Subcutaneous abdominal adipose tissue (tissue), 5 donors: ENCODE data around the gene PPFIA2.

Experiments
- H3K27ac ChIP-seq: one replicate; pipeline ENCODE4 v1.7.0; 2013; ENCODE audit warnings: low read depth, mild to moderate bottlenecking, inconsistent platforms, low read length, moderate library complexity
- H3K27me3 ChIP-seq, 5 donors: one replicate each; pipeline ENCODE4 v1.7.0; 2013; ENCODE audit warnings: low read length in 5 of 5, inconsistent platforms in 1 of 5; ENCODE audit not compliant: control insufficient read depth in 5 of 5, insufficient read depth in 4 of 5
- H3K36me3 ChIP-seq, 5 donors: one replicate each; pipeline ENCODE4 v1.7.0; 2013; ENCODE audit warnings: low read length in 5 of 5; ENCODE audit not compliant: control insufficient read depth in 5 of 5, insufficient read depth in 5 of 5
- H3K4me1 ChIP-seq, 5 donors: one replicate each; pipeline ENCODE4 v1.7.0; 2013; ENCODE audit warnings: low read length in 5 of 5, mild to moderate bottlenecking in 3 of 5, moderate library complexity in 1 of 5; ENCODE audit not compliant: control insufficient read depth in 5 of 5, insufficient read depth in 5 of 5
- H3K4me3 ChIP-seq, 5 donors: one replicate each; pipeline ENCODE4 v1.7.0; 2013; ENCODE audit warnings: low read length in 5 of 5, low read depth in 1 of 5
- H3K9ac ChIP-seq, 5 donors: one replicate each; pipeline ENCODE4 v1.7.0; 2013; ENCODE audit warnings: low read length in 5 of 5, mild to moderate bottlenecking in 4 of 5, moderate library complexity in 3 of 5
- H3K9me3 ChIP-seq, 5 donors: one replicate each; pipeline ENCODE4 v1.7.0; 2013; ENCODE audit warnings: low read length in 5 of 5; ENCODE audit not compliant: control insufficient read depth in 5 of 5
- donor health status: healthy.
- donor health status: healthy.
- donor health status: healthy.
- donor health status: healthy.
- donor health status: healthy.

Gene PPFIA2

GRCh38 chr12:81339071-81339470 is 420.1 kb downstream of the PPFIA2 start:
- H3K4me3 ChIP-seq: no peak overlapping the region
- no peaks in the 10 kb centered on the region for H3K9me3 ChIP-seq
- no peak overlapping the region for H3K27ac ChIP-seq
- H3K4me1 ChIP-seq: no peaks in the 10 kb centered on the region
- no peaks in the 10 kb centered on the region for H3K36me3 ChIP-seq
- no peak overlapping the region for H3K9ac ChIP-seq
- H3K27me3 ChIP-seq: no peaks in the 10 kb centered on the region

DNA sequence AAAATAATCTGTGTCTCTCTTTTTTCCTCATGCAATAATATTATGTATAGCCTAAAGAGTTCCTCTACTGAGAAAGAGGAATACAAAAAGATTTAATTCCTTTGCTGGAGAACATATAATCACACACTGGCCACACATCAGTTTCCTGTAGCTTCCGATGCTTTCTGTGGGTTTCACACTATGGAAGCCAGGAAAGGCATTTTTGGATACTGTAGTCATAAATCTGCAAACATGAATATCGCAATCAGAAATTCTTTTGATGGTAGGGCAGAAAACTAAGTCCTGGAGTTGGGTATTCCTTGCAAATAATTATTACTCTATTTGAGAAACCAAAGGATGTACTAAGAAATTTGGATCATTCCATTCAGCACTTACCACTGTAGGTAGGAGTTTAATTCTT is 421.3 kb downstream of the PPFIA2 start:
- no peaks in the 10 kb centered on the region for H3K4me1 ChIP-seq
- H3K9me3 ChIP-seq: no peaks in the 10 kb centered on the region
- H3K9ac ChIP-seq: no peak overlapping the region
- no peaks in the 10 kb centered on the region for H3K27me3 ChIP-seq
- H3K36me3 ChIP-seq: no peaks in the 10 kb centered on the region
- H3K4me3 ChIP-seq: no peak overlapping the region
- no peak overlapping the region for H3K27ac ChIP-seq

GRCh38 chr12:81333812-81334211 is 425.3 kb downstream of the PPFIA2 start:
- Histone ChIP-seq H3K27ac (no peak overlapping the region), H3K4me3 (no peak overlapping the region), H3K9ac (no peak overlapping the region), H3K4me1 (no peaks in the 10 kb centered on the region), H3K9me3 (no peaks in the 10 kb centered on the region), H3K36me3 (no peaks in the 10 kb centered on the region), H3K27me3 (no peaks in the 10 kb centered on the region)

DNA sequence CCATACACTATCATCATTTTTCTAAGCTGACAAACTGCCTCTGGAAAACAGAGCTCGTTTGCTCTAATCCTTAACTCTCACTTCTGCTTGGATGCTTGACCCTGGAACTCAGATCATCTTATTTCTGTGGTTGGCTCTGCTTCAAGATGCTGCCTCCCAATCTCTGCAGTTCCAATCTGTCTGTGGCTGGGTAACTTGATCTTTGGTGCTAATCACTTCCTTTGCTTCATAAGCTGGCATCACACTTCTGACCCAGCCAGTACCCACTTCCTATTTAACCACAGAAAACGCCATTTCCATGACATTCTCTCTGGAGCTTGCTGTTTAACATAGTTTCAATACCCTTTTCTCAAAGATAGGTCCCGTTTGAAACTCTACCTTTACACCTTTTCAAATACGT is 427.1 kb downstream of the PPFIA2 start:
- H3K9ac ChIP-seq: no peak overlapping the region
- H3K9me3 ChIP-seq: no peaks in the 10 kb centered on the region
- no peak overlapping the region for H3K4me3 ChIP-seq
- no peak overlapping the region for H3K27ac ChIP-seq
- no peaks in the 10 kb centered on the region for H3K4me1 ChIP-seq
- no peaks in the 10 kb centered on the region for H3K36me3 ChIP-seq
- no peaks in the 10 kb centered on the region for H3K27me3 ChIP-seq

GRCh38 chr12:81330480-81330879 is 428.7 kb downstream of the PPFIA2 start:
- Histone ChIP-seq H3K27me3 (no peaks in the 10 kb centered on the region), H3K27ac (no peak overlapping the region), H3K36me3 (no peaks in the 10 kb centered on the region), H3K9me3 (no peaks in the 10 kb centered on the region), H3K9ac (no peak overlapping the region), H3K4me3 (no peak overlapping the region), H3K4me1 (no peaks in the 10 kb centered on the region)

DNA sequence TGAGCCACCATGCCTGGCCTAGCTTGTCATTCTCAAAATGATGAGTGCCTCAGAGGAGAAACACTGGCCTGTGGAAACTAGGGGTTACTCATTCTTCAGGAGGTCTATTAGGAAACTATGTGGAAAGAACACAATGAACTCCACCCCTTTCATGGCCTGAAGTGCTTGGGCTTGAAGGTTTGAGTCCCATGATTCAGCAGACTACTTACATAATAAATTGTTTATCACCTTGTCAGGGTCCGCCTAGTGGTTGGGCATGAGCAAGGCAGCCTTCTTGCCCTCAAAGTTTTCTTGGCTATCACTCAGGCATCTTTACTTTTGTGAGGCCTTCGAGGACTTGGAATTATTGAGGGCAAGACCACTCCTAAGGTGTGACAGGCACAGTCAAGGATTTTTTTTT is 430.1 kb downstream of the PPFIA2 start:
- Histone ChIP-seq H3K4me3 (no peak overlapping the region), H3K9ac (no peak overlapping the region), H3K27me3 (no peaks in the 10 kb centered on the region), H3K27ac (no peak overlapping the region), H3K9me3 (no peaks in the 10 kb centered on the region), H3K4me1 (no peaks in the 10 kb centered on the region), H3K36me3 (no peaks in the 10 kb centered on the region)

- Histone ChIP-seq H3K4me1 (no peaks in the 10 kb centered on the region), H3K27ac (no peak overlapping the region), H3K36me3 (no peaks in the 10 kb centered on the region), H3K9me3 (no peaks in the 10 kb centered on the region), H3K9ac (no peak overlapping the region), H3K4me3 (no peak overlapping the region), H3K27me3 (no peaks in the 10 kb centered on the region)
Observed at GRCh38 chr12:81327425-81327824, 431.7 kb downstream of the PPFIA2 start.

DNA sequence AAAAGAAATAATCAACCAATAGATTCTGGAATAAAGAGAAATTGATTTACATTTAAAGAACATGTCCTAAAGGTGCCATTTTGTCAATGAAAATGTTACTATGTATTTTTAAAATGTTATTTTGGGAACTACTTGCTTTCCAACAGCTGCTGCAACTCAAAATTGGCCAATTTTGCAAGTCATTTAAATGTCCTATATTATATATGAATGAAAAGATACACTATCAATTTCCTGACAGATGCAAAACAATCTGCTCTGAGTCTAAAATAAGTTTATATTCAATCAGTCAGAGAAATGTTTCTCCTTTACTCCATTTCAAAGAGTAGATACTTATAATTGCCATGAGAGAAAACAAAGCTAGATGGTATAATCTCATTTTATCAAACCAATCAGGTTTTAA is 434.1 kb downstream of the PPFIA2 start:
- H3K36me3 ChIP-seq: no peaks in the 10 kb centered on the region
- H3K27me3 ChIP-seq: no peaks in the 10 kb centered on the region
- H3K9ac ChIP-seq: no peak overlapping the region
- H3K27ac ChIP-seq: no peak overlapping the region
- no peak overlapping the region for H3K4me3 ChIP-seq
- H3K4me1 ChIP-seq: no peaks in the 10 kb centered on the region
- no peaks in the 10 kb centered on the region for H3K9me3 ChIP-seq

DNA sequence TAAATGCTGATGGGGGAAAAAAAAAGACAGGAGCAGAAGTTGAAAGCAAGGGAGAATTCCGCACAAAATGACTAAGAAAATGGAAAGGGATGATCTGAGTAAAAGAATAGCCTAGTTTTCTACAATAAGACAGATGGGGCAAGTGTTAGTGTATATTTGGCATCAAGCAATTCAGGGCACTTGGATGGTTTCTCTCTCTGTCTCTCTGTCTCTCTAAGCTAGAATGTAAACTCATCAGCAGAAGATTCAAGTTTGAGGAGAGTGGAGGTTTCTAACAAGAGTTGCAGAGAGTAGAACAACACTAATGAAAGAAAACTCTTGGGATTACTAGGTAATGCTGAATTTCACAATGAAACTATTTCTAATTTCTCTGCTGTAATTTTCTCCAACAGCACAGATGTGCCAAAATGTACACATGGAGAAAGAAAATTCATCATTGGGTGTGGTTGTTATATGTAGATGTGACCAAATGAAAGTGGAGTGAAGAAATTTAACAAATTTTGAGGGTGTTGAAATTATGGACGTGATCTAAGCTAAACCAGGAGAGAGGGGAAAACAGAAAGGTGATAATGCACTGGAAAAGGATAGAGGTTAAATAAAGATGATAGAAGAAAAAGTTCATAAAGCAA is 444.1 kb downstream of the PPFIA2 start:
- no peaks in the 10 kb centered on the region for H3K4me1 ChIP-seq
- no peaks in the 10 kb centered on the region for H3K27me3 ChIP-seq
- no peak overlapping the region for H3K4me3 ChIP-seq
- no peak overlapping the region for H3K27ac ChIP-seq
- no peaks in the 10 kb centered on the region for H3K9me3 ChIP-seq
- H3K9ac ChIP-seq: no peak overlapping the region
- H3K36me3 ChIP-seq: no peaks in the 10 kb centered on the region

DNA sequence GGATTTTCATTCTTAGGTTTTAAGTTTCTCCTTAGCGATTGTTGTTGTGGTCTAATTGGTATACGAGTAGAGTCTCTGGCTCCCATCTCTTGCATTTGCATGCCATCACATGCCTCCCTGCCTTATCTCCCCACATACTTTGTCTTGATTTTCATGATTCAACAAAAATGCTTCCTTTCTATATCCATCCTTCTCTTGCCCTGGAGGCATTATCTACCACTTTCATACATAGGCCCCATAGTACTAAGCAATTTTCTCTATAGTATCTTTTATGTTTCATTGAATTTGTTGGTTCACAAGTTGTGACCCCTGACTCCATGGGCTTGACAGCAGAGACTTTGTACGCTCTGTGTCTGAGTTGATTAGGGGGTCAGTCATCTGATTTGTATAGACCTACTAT is 455.2 kb downstream of the PPFIA2 start:
- Histone ChIP-seq H3K4me3 (no peak overlapping the region), H3K9ac (no peak overlapping the region), H3K27me3 (no peaks in the 10 kb centered on the region), H3K36me3 (no peaks in the 10 kb centered on the region), H3K27ac (no peak overlapping the region), H3K9me3 (no peaks in the 10 kb centered on the region), H3K4me1 (no peaks in the 10 kb centered on the region)

DNA sequence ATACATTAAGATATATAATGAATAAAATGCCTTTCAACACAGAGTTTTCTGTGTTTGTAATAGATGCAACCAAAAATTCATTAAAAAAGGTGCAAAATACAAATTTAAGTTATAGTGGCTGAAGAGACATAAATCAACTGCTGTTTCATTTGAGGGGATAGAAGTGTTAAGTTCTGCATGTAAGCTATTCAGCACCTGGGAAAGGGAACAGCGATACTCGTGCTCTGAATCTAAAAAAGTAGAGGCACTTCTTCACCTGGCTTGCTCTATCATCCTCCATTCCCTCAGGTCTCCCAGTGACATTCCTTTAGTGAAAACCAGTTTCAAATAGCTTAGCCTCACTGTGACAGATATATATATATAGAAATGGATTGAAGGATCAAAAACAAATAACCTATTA is 458.7 kb downstream of the PPFIA2 start:
- Histone ChIP-seq H3K36me3 (no peaks in the 10 kb centered on the region), H3K9me3 (no peaks in the 10 kb centered on the region), H3K9ac (no peak overlapping the region), H3K27ac (no peak overlapping the region), H3K4me1 (no peaks in the 10 kb centered on the region), H3K4me3 (no peak overlapping the region), H3K27me3 (no peaks in the 10 kb centered on the region)
